ENCODE results near the gene PHRF1. TPM values are rescaled to one million over a fixed set of nuclear protein-coding genes. Genes with fewer than 3 reads are reported as not detected.
A peak's percentile ranks its signal among the peaks of the same experiment; 100 is the strongest.

Gene PHRF1
- total and polyA plus RNA-seq, 2 donors from 2014 or later: 7.5 to 30.9 TPM

DNA sequence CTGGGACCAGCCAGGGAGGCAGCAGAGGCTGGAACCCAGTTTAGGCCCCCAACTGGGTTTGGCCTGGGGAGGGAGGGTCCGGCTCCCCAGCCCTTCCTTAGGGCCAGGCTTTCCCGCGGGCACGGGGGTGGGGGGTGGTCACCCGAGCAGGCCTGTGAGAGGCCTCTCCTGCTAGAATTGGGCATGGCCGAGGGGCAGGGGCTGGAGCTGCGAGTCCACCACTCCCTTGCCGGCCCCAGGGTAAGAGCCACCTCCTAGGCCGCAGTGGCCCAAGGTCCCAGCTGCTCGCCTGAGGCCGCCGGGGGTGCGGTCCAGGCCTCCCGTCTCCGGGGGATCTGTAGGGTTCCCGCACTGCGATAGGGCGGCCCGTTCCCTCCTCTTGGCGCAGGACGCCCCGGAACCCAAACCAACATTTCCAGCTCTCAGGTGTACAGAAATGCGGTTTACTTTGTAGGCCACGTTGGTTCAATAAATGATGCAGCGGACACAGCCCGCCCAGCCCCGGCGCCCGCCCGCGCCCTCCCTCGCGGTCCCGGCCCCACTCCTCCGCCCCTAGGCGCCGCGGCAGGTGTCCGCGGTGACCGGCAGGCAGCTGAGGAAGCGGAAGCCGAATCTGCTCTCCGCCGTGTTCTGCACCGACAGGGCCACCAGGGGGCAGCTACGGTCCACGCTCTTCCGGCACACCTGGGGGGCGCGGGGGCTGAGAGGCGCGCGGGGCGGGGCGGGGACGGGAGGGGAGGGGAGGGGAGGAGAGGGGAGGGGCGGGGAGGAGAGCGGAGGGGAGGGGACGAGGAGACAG, 21.6 kb upstream of the PHRF1 start:
- no peaks in the 10 kb centered on the region for H3K27me3 ChIP-seq (ENCODE audit: control insufficient read depth, insufficient read depth, low read length)
- no peak overlapping the region for H3K27ac ChIP-seq (ENCODE audit: low read depth in 2 of 2, low read length in 2 of 2)
- no peak for FAIRE-seq
- H3K4me3 ChIP-seq (ENCODE audit: low read length in 3 of 3): peak overlapping the region in 1 of 3 donors; percentile 41
- H3K36me3 ChIP-seq (ENCODE audit: control insufficient read depth in 2 of 3, insufficient read depth in 3 of 3, low read length in 3 of 3): no peaks in the 10 kb centered on the region
- H3K9ac ChIP-seq (ENCODE audit: low read length in 3 of 3): no peak overlapping the region
- peaks cover 0 to 12% (median 3%) of the 10 kb centered on the region in 3 donors for H3K4me1 ChIP-seq (ENCODE audit: control insufficient read depth in 2 of 3, insufficient read depth in 2 of 3, low read depth in 1 of 3, low read length in 3 of 3)
- TF ChIP-seq, protein P1, sequence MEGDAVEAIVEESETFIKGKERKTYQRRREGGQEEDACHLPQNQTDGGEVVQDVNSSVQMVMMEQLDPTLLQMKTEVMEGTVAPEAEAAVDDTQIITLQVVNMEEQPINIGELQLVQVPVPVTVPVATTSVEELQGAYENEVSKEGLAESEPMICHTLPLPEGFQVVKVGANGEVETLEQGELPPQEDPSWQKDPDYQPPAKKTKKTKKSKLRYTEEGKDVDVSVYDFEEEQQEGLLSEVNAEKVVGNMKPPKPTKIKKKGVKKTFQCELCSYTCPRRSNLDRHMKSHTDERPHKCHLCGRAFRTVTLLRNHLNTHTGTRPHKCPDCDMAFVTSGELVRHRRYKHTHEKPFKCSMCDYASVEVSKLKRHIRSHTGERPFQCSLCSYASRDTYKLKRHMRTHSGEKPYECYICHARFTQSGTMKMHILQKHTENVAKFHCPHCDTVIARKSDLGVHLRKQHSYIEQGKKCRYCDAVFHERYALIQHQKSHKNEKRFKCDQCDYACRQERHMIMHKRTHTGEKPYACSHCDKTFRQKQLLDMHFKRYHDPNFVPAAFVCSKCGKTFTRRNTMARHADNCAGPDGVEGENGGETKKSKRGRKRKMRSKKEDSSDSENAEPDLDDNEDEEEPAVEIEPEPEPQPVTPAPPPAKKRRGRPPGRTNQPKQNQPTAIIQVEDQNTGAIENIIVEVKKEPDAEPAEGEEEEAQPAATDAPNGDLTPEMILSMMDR (IDR thresholded peaks at IDR 0.05; ENCODE audit: borderline replicate concordance, extremely low read depth, insufficient read depth): peak; percentile 93
- peak; percentile 69 to 92 (median 86) for DNase-seq
- intact Hi-C loops (cut with DNase I): loop anchor here (10.0 kb wide), 1 partner anchor 170 kb away; no protein-coding TSS in a partner anchor
- no peaks in the 10 kb centered on the region for H3K9me3 ChIP-seq (ENCODE audit: control insufficient read depth in 2 of 3, insufficient read depth in 1 of 3, low read length in 3 of 3)

DNA sequence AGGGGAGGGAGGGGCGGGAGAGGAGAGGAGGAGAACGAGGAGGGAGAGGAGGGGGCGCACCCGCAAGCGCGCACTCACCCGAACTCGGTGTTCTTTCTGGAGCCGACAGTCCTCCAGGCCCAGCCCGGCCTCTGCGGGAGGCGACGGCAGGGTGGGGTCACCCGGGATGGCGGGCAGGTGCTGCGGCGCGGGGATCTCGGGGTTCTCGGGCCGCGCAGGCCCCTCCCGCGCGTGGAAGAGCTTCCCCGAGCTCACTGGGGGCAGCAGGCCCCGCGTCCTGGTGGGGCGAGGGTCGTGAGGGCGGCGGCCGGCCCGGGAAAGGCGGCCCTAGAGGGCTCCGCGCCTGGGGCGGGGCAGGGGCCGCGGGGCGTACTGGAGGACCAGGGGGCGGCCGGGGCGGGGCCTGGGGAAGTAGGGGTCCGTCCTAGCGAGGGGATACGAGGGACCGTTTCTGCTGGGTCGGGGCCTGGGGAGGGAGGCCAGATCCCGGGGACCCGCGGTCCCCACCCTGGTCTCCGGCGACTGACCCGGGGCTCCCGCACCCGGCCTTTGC, 21.0 kb upstream of the PHRF1 start:
- Histone ChIP-seq H3K9ac (ENCODE audit: low read length in 3 of 3) (no peak overlapping the region), H3K9me3 (ENCODE audit: control insufficient read depth in 2 of 3, insufficient read depth in 1 of 3, low read length in 3 of 3) (no peaks in the 10 kb centered on the region), H3K27ac (ENCODE audit: low read depth in 2 of 2, low read length in 2 of 2) (no peak overlapping the region), H3K4me1 (ENCODE audit: control insufficient read depth in 2 of 3, insufficient read depth in 2 of 3, low read depth in 1 of 3, low read length in 3 of 3) (peaks cover 0 to 18% (median 8%) of the 10 kb centered on the region in 3 donors), H3K4me3 (ENCODE audit: low read length in 3 of 3) (no peak overlapping the region), H3K27me3 (ENCODE audit: control insufficient read depth, insufficient read depth, low read length) (no peaks in the 10 kb centered on the region), H3K36me3 (ENCODE audit: control insufficient read depth in 2 of 3, insufficient read depth in 3 of 3, low read length in 3 of 3) (no peaks in the 10 kb centered on the region)
- TF ChIP-seq, protein P1 (IDR thresholded peaks at IDR 0.05; ENCODE audit: borderline replicate concordance, extremely low read depth, insufficient read depth): no peak
- FAIRE-seq: no peak
- intact Hi-C loops (cut with DNase I): loop anchor here (10.0 kb wide), 1 partner anchor 169 kb away; no protein-coding TSS in a partner anchor
- peak in 1 of 5 donors; percentile 83 for DNase-seq

DNA sequence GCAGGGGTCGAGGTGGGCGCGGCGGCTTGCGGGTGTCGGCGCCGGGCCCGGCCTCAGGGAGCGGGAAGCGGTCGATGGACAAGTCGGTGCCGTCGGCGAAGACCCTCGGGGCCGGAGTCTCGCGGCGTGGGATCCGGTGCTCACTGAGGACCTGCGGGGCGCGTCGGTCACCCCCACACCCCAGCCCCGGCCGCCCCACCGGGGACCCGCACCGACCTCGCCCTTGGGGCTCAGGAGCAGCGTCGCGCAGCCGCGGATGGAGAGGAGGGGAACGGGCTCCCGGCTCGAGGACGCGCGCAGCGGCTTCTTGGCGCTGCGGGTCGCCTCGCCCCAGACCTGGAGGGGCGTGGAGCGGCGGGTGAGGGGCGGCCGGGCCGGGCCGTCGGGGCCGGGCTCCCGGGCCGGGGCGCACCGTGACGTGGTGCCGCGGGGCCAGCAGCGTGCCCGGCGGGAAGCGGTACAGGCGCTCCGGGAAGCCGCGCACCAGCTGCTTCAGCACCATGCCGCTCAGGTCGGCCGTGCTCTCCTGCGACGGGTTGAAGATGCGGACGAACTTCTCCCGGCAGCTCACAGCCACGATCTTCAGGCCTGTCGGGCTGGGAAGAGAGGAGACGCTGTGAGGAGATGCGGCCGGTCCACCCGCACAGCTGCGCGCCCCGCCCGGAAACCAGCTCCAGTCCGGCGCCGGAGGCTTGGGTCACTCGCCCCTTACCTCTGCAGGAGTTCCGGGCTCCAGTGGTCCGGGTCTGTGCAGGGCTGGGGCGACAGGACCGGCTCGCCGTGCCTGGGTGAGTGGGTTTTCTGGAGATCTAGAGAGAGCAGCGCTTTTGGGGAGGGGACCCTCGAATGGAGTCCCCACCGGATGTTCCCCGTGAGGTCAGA, 20.2 kb upstream of the PHRF1 start:
- FAIRE-seq (no peak), DNase-seq (peak in 2 of 5 donors; percentile 68 to 85)
- Histone ChIP-seq H3K9ac (ENCODE audit: low read length in 3 of 3) (no peak overlapping the region), H3K36me3 (ENCODE audit: control insufficient read depth in 2 of 3, insufficient read depth in 3 of 3, low read length in 3 of 3) (no peaks in the 10 kb centered on the region), H3K4me1 (ENCODE audit: control insufficient read depth in 2 of 3, insufficient read depth in 2 of 3, low read depth in 1 of 3, low read length in 3 of 3) (peaks cover 0 to 18% (median 8%) of the 10 kb centered on the region in 3 donors), H3K27ac (ENCODE audit: low read depth in 2 of 2, low read length in 2 of 2) (no peak overlapping the region), H3K4me3 (ENCODE audit: low read length in 3 of 3) (no peak overlapping the region), H3K9me3 (ENCODE audit: control insufficient read depth in 2 of 3, insufficient read depth in 1 of 3, low read length in 3 of 3) (no peaks in the 10 kb centered on the region), H3K27me3 (ENCODE audit: control insufficient read depth, insufficient read depth, low read length) (no peaks in the 10 kb centered on the region)
- intact Hi-C loops (cut with DNase I): loop anchor here (10.0 kb wide), 1 partner anchor 169 kb away; no protein-coding TSS in a partner anchor
- TF ChIP-seq, protein P1 (IDR thresholded peaks at IDR 0.05; ENCODE audit: borderline replicate concordance, extremely low read depth, insufficient read depth): no peak

All from kidney (tissue), 14 donors.